K562 (cell line): ENCODE results near the gene ALOX5. TPM values are rescaled to one million over a fixed set of nuclear protein-coding genes. Genes with fewer than 3 reads are reported as not detected.

Experiments used
- ATF4 ChIP-seq: fragments of 450-650 bp; formaldehyde crosslinking; IDR thresholded peaks from 2 replicates; pipeline ENCODE4 v1.4.0; 2022; ENCODE audit warnings: mild to moderate bottlenecking, moderate library complexity
- CBFA2T3 ChIP-seq: fragments of 450-650 bp; IDR thresholded peaks from 2 replicates; pipeline ENCODE4 v1.6.1; 2017
- CHD1 ChIP-seq: fragments of 200-600 bp; sonication (generic); IDR thresholded peaks from one replicate; pipeline ENCODE4 v1.6.1; 2012; ENCODE audit warnings: mild to moderate bottlenecking, moderate library complexity, low read length, inconsistent platforms
- CHD4 ChIP-seq: fragments of 200-600 bp; sonication (generic); IDR thresholded peaks from 3 replicates; pipeline ENCODE4 v1.6.1; 2012; ENCODE audit warnings: low read depth, mild to moderate bottlenecking, mixed read lengths, low read length, inconsistent platforms; ENCODE audit not compliant: insufficient read depth, insufficient replicate concordance, poor library complexity, severe bottlenecking
- HDAC2 ChIP-seq: fragments of 450-650 bp; IDR thresholded peaks from 2 replicates; pipeline ENCODE4 v1.6.1; 2016; ENCODE audit warnings: mild to moderate bottlenecking
- HLTF ChIP-seq: fragments of 450-650 bp; IDR thresholded peaks from 2 replicates; pipeline ENCODE4 v1.6.1; 2016
- HMGN3 ChIP-seq: IDR thresholded peaks from 2 replicates; pipeline ENCODE4 v1.6.1; 2011; ENCODE audit warnings: borderline replicate concordance, low read depth, mild to moderate bottlenecking, mixed read lengths, low read length; ENCODE audit not compliant: insufficient read length; ENCODE audit errors: extremely low read depth
- KDM2B ChIP-seq: fragments of 250-450 bp; sonication (Bioruptor Pico); IDR thresholded peaks from 2 replicates; pipeline ENCODE4 v1.8.0; 2021; ENCODE audit warnings: mild to moderate bottlenecking, moderate library complexity
- KLF1 ChIP-seq: fragments of 450-650 bp; IDR thresholded peaks from 2 replicates; pipeline ENCODE4 v1.6.1; 2016; ENCODE audit warnings: missing genetic modification characterization, missing compliant biosample characterization
- NBN ChIP-seq: fragments of 450-650 bp; IDR thresholded peaks from 2 replicates; pipeline ENCODE4 v1.6.1; 2016; ENCODE audit warnings: low read depth, mild to moderate bottlenecking
- POLR2AphosphoS2 ChIP-seq: IDR thresholded peaks from 2 replicates; pipeline ENCODE4 v1.6.1; 2012; ENCODE audit warnings: low read length, improper control_type of control experiment
- PURB ChIP-seq: sonication (generic); formaldehyde crosslinking; IDR thresholded peaks from 2 replicates; pipeline ENCODE4 v1.9.0; 2021; ENCODE audit warnings: low read depth, mild to moderate bottlenecking, missing genetic modification reagents
- SP1 ChIP-seq: sonication (generic); formaldehyde crosslinking; IDR thresholded peaks from 2 replicates; pipeline ENCODE4 v1.8.1; 2022; ENCODE audit warnings: mild to moderate bottlenecking, missing genetic modification reagents
- THRA ChIP-seq: fragments of 450-650 bp; IDR thresholded peaks from 2 replicates; pipeline ENCODE4 v1.6.1; 2017; ENCODE audit warnings: mild to moderate bottlenecking, moderate library complexity
- ZBTB1 ChIP-seq: sonication (generic); formaldehyde crosslinking; IDR thresholded peaks from 2 replicates; pipeline ENCODE4 v1.8.1; 2023; ENCODE audit warnings: missing genetic modification reagents, low read depth, mild to moderate bottlenecking, borderline replicate concordance
- ZBTB17 ChIP-seq: fragments of 450-650 bp; formaldehyde crosslinking; IDR thresholded peaks from 2 replicates; pipeline ENCODE4 v1.4.0; 2020; ENCODE audit warnings: mild to moderate bottlenecking
- ZNF165 ChIP-seq: fragments of 250-450 bp; sonication (Bioruptor Pico); IDR thresholded peaks from 2 replicates; pipeline ENCODE4 v1.4.0; 2020; ENCODE audit warnings: borderline replicate concordance
- ZNF398 ChIP-seq: fragments of 250-450 bp; sonication (Bioruptor Pico); IDR thresholded peaks from 2 replicates; pipeline ENCODE4 v1.8.0; 2021; ENCODE audit warnings: moderate library complexity, mild to moderate bottlenecking, inconsistent platforms
- ZNF518B ChIP-seq: fragments of 250-450 bp; sonication (Bioruptor Pico); IDR thresholded peaks from 2 replicates; pipeline ENCODE4 v1.5.0; 2021; ENCODE audit warnings: mild to moderate bottlenecking, moderate library complexity
- ZNF695 ChIP-seq: fragments of 450-650 bp; formaldehyde crosslinking; IDR thresholded peaks from 2 replicates; pipeline ENCODE4 v1.4.0; 2020; ENCODE audit warnings: mild to moderate bottlenecking, moderate library complexity
- ZNF780A ChIP-seq: fragments of 250-450 bp; sonication (Bioruptor Pico); IDR thresholded peaks from 2 replicates; pipeline ENCODE4 v1.5.0; 2021; ENCODE audit warnings: mild to moderate bottlenecking
- polyA plus RNA-seq, 8 experiments: library from polyadenylated mRNA; depleted of rRNA in 4 of 8; stranded (reverse) in 5 of 8; unstranded in 3 of 8; fragments of >200 nt; fragmentation: Nextera tagmentation in 2 of 8; fragmentation: Illumina TruSeq in 1 of 8; extraction: Ambion mirVana in 2 of 8; extraction: Trizol in 1 of 8; gene quantifications; 2 replicates each; pipeline versions ENCODE4 v1.2.1 to v1.2.3, GENCODE V29; 2011 to 2014; ENCODE audit warnings: inconsistent platforms in 1 of 8, missing spikeins in 1 of 8
- total RNA-seq, 7 experiments: library from RNA; depleted of rRNA in 6 of 7; stranded (reverse); fragments of >200 nt in 6 of 7; fragmentation: Illumina TruSeq in 2 of 7; extraction: Trizol in 2 of 7; gene quantifications; 2 replicates each; pipeline versions ENCODE4 v1.2.1 to v1.2.3, GENCODE V29; 2011 to 2021; ENCODE audit warnings: low replicate concordance in 1 of 7

The ALOX5 gene
- total and polyA plus RNA-seq, 9 of the 15 experiments (the other 6 are each of a cell fraction or from before 2014, with no cell fraction given), result 0.10 to 2.4 (median 1.4) TPM

GRCh38 chr10:45470098-45471012 is 96.3 kb downstream of the ALOX5 start (continued):
- TF ChIP-seq PURB (CRISPR knock-in tag) (no peak), ZNF398 (CRISPR knock-in tag) (no peak), ZNF518B (CRISPR knock-in tag) (no peak), HMGN3 (peak; percentile 90), HLTF (peak; percentile 54; the same call in 1 of the 2 replicates), CHD4 (no peak), ATF4 (CRISPR knock-in tag) (peak; percentile 83; the same call in 1 of the 2 replicates), ZNF165 (CRISPR knock-in tag) (0 out of 2 replicates have a peak, but pooled peaks have one; percentile 69), ZBTB17 (peak; percentile 88), KDM2B (CRISPR knock-in tag) (no peak), KLF1 (0 out of 2 replicates have a peak, but pooled peaks have one; percentile 44), THRA (no peak), NBN (peak; percentile 99), CHD1 (peak; percentile 24), SP1 (CRISPR knock-in tag) (no peak; the same call in 1 of the 2 replicates), ZBTB1 (CRISPR knock-in tag) (no peak), POLR2AphosphoS2 (peak; percentile 69; the same call in 1 of the 2 replicates), HDAC2 (peak; percentile 100), ZNF695 (CRISPR knock-in tag) (no peak), CBFA2T3 (peak; percentile 100), ZNF780A (CRISPR knock-in tag) (no peak)
